Measurements from ENCODE around the gene DLG1. TPM values are rescaled to one million over a fixed set of nuclear protein-coding genes. Genes with fewer than 3 reads are reported as not detected.

The DLG1 gene
- total RNA-seq, 1 donor from 2014 or later, result 99.6 TPM

DNA sequence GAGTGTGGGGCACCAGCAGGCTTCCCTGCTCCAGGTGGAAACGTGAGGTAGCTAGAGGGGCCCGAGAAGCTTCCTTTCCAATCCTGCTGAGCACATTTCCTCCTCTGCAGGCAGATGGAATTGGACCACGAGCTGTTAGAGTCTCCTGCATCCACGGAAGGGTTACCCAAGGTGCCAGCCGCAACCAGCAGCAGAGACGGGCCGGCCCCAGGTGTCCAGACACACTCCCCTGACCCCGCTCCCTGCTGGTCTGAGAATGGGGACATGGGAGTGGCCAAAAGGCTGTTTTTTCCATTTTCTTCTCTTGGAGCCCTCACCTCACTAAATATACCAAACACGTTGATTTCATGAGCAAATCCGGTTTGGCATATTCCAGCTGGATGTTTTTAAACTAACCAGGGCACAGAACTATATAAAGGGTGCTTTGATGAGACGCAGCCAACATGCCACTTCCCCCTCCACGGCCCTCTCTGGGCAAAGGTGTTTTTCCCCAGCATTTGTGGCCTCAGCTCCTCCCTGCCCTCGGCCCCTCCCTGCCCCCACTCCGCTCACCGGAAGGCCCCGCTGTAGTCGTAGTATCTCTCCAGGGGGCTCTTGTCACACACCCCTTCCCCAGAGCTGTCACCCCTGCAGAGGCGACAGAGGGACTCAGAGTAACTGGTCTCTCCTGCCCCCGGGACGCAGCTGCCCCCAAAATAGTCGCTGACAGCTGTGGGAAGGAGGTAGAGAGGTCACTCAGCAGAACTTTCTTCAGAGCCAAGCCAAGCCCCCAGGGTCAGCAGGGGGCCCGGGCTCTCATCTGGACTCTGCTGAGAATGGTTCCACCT, 275.8 kb downstream of the DLG1 start:
- peaks cover 11% of the 10 kb centered on the region for H3K4me1 Mint-ChIP-seq (ENCODE audit: low read depth)
- TF ChIP-seq, protein P1, sequence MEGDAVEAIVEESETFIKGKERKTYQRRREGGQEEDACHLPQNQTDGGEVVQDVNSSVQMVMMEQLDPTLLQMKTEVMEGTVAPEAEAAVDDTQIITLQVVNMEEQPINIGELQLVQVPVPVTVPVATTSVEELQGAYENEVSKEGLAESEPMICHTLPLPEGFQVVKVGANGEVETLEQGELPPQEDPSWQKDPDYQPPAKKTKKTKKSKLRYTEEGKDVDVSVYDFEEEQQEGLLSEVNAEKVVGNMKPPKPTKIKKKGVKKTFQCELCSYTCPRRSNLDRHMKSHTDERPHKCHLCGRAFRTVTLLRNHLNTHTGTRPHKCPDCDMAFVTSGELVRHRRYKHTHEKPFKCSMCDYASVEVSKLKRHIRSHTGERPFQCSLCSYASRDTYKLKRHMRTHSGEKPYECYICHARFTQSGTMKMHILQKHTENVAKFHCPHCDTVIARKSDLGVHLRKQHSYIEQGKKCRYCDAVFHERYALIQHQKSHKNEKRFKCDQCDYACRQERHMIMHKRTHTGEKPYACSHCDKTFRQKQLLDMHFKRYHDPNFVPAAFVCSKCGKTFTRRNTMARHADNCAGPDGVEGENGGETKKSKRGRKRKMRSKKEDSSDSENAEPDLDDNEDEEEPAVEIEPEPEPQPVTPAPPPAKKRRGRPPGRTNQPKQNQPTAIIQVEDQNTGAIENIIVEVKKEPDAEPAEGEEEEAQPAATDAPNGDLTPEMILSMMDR (IDR thresholded peaks at IDR 0.05; ENCODE audit: unreplicated experiment), result no peak
- DNase-seq (ENCODE audit: low spot score, unreplicated experiment), result no peak
- peaks cover 69% of the 10 kb centered on the region for H3K27me3 Mint-ChIP-seq
- no peak overlapping the region for H3K27ac Mint-ChIP-seq
- H3K9me3 Mint-ChIP-seq (ENCODE audit: low read depth), result no peaks in the 10 kb centered on the region
- no peak overlapping the region for H3K4me3 Mint-ChIP-seq (ENCODE audit: low read depth)
- H3K36me3 Mint-ChIP-seq (ENCODE audit: insufficient read depth), result peaks cover 3% of the 10 kb centered on the region

DNA sequence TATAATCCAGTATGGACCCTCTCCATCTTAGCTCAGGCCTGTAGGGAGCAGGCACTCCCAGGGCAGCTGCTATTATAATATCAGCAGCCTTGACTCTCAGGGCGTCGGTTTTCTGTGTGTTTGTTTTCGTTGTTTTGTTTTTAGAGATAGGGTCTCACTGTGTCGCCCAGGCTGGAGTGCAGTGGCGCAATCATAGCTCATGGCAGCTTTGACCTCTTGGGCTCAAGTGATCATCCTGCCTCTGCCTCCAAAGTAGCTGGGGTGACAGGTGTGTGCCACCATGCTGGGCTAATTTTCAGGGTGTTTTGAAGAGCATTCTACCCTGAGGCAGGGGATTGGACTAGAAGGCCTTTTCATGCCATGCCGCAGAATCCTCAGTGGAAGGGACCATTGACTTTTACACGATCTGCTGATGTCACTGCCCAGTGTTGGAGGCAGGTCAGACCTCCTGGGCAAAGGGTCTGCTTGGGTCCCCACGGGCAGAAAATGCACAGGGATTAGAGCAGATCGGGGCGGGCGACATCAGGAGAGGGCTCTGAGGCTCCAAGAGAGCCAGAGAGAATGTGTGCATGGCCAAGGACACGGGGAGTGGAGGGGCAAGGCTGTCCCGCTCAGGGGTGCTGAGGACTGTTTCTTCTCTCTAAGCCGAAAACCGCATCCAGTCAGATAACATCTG, 276.5 kb downstream of the DLG1 start:
- H3K4me1 Mint-ChIP-seq (ENCODE audit: low read depth), result peaks cover 11% of the 10 kb centered on the region
- H3K27me3 Mint-ChIP-seq, result peaks cover 65% of the 10 kb centered on the region
- no peak for DNase-seq (ENCODE audit: low spot score, unreplicated experiment)
- H3K27ac Mint-ChIP-seq, result no peak overlapping the region
- no peak overlapping the region for H3K4me3 Mint-ChIP-seq (ENCODE audit: low read depth)
- H3K36me3 Mint-ChIP-seq (ENCODE audit: insufficient read depth), result peaks cover 3% of the 10 kb centered on the region
- no peaks in the 10 kb centered on the region for H3K9me3 Mint-ChIP-seq (ENCODE audit: low read depth)
- TF ChIP-seq, protein P1 (IDR thresholded peaks at IDR 0.05; ENCODE audit: unreplicated experiment), result no peak

DNA sequence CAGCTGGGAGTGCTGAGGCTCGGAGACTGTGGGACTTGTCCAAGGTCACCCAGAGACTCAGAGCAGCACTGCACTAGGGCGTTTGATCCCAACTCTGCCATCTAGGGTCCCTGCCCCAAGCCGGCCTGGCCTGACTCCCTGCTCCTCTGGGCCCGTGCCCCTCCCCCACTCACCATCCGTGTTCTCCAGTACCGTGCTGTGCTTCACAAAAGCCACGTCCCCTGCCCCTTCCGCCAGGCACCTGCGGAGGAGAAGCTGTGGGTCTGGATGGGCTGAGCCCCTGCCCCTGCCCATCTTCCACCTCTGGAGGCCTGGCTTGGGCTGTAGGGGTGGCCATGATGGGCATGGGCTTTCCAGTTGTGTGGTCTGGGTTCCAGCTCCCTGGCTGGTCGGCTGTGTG, 277.2 kb downstream of the DLG1 start:
- TF ChIP-seq, protein P1 (IDR thresholded peaks at IDR 0.05; ENCODE audit: unreplicated experiment), result no peak
- DNase-seq (ENCODE audit: low spot score, unreplicated experiment), result no peak
- Mint-ChIP-seq H3K27ac (no peak overlapping the region), H3K4me1 (ENCODE audit: low read depth) (peaks cover 11% of the 10 kb centered on the region), H3K36me3 (ENCODE audit: insufficient read depth) (peaks cover 3% of the 10 kb centered on the region), H3K27me3 (peaks cover 60% of the 10 kb centered on the region), H3K9me3 (ENCODE audit: low read depth) (no peaks in the 10 kb centered on the region), H3K4me3 (ENCODE audit: low read depth) (no peak overlapping the region)

- no peaks in the 10 kb centered on the region for H3K36me3 Mint-ChIP-seq (ENCODE audit: insufficient read depth)
- DNase-seq (ENCODE audit: low spot score, unreplicated experiment), result no peak
- no peak overlapping the region for H3K27ac Mint-ChIP-seq
- no peaks in the 10 kb centered on the region for H3K9me3 Mint-ChIP-seq (ENCODE audit: low read depth)
- H3K27me3 Mint-ChIP-seq, result peaks cover 49% of the 10 kb centered on the region
- no peak overlapping the region for H3K4me3 Mint-ChIP-seq (ENCODE audit: low read depth)
- H3K4me1 Mint-ChIP-seq (ENCODE audit: low read depth), result peaks cover 9% of the 10 kb centered on the region
- TF ChIP-seq, protein P1 (IDR thresholded peaks at IDR 0.05; ENCODE audit: unreplicated experiment), result no peak
Measured at GRCh38 chr3:197019535-197019934, 278.9 kb downstream of the DLG1 start.

GRCh38 chr3:197019021-197019420, 279.4 kb downstream of the DLG1 start:
- DNase-seq (ENCODE audit: low spot score, unreplicated experiment), result no peak
- no peaks in the 10 kb centered on the region for H3K9me3 Mint-ChIP-seq (ENCODE audit: low read depth)
- H3K27me3 Mint-ChIP-seq, result peaks cover 47% of the 10 kb centered on the region
- H3K27ac Mint-ChIP-seq, result no peak overlapping the region
- TF ChIP-seq, protein P1 (IDR thresholded peaks at IDR 0.05; ENCODE audit: unreplicated experiment), result no peak
- H3K4me3 Mint-ChIP-seq (ENCODE audit: low read depth), result no peak overlapping the region
- H3K4me1 Mint-ChIP-seq (ENCODE audit: low read depth), result peaks cover 9% of the 10 kb centered on the region
- no peaks in the 10 kb centered on the region for H3K36me3 Mint-ChIP-seq (ENCODE audit: insufficient read depth)
